HepG2 (cell line): Measurements from ENCODE around the gene HSD11B1. TPM values are rescaled to one million over a fixed set of nuclear protein-coding genes. Genes with fewer than 3 reads are reported as not detected.

Experiments used
- ATAC-seq: fragments of 200-7000 bp; cut with Tn5 transposase; 3 replicates; pipeline ENCODE4 v1.9.1; 2020; ENCODE audit warnings: mild to moderate bottlenecking, moderate library complexity
- BruUV-seq: library from RNA; stranded (reverse); fragments of 400-500 nt; replicated peaks from 2 replicates; lab custom pipeline; 2021; lab: Mats Ljungman, UMichigan
- CTCF ChIA-PET: fragments of 300-600 bp; formaldehyde crosslinking; extraction: SDS; loops from one replicate; lab custom pipeline; 2021; ENCODE audit warnings: low total read pairs, inconsistent platforms, low intra/inter-chr PET ratio; lab: Yijun Ruan, JAX
- POLR2A ChIA-PET: fragments of 350-600 bp; sonication (Branson Sonifier 250); formaldehyde crosslinking; loops from one replicate; lab custom pipeline; 2020; ENCODE audit warnings: antibody characterized with exemption, inconsistent platforms; lab: Yijun Ruan, JAX
- DNase-seq: peaks from one replicate; pipeline ENCODE4 v3.0.0-alpha.2; 2015; ENCODE audit warnings: low spot score
- FAIRE-seq: peaks from 3 replicates; lab custom pipeline; 2011; peaks lifted over from hg19 to GRCh38; lab: Jason Lieb, UNC
- H2AFZ ChIP-seq: one replicate; pipeline ENCODE4 v1.6.1; 2011; ENCODE audit warnings: low read length, inconsistent platforms
- H3K27ac ChIP-seq: fragments of 300-600 bp; 3 replicates; pipeline ENCODE4 v1.8.0; 2011; ENCODE audit warnings: mixed run types, mild to moderate bottlenecking, mixed read lengths, low read length, inconsistent platforms; ENCODE audit not compliant: insufficient read depth; ENCODE audit errors: extremely low read length
- H3K27me3 ChIP-seq, 2 experiments: fragments of 200-600 bp in 1 of 2; 2 replicates in 1 of 2; 3 replicates in 1 of 2; pipeline versions ENCODE4 v1.6.0 to v1.8.0; 2011; ENCODE audit warnings: low read length in 2 of 2, mild to moderate bottlenecking in 2 of 2, moderate library complexity in 2 of 2, inconsistent platforms in 1 of 2; ENCODE audit not compliant: insufficient read depth in 2 of 2, control insufficient read depth in 1 of 2
- H3K36me3 ChIP-seq, 2 experiments: fragments of 200-600 bp in 1 of 2; replicated peaks in 1 of 2; 2 replicates in 1 of 2; 3 replicates in 1 of 2; pipeline versions ENCODE4 v1.5.1 to v1.8.0; 2011; ENCODE audit warnings: low read length in 2 of 2, inconsistent platforms in 1 of 2; ENCODE audit not compliant: insufficient read depth in 2 of 2, control insufficient read depth in 1 of 2
- H3K4me1 ChIP-seq: 2 replicates; pipeline ENCODE4 v1.5.1; 2012; ENCODE audit warnings: low read length, inconsistent platforms; ENCODE audit not compliant: insufficient read depth
- H3K4me2 ChIP-seq: 2 replicates; pipeline ENCODE4 v1.6.0; 2011; ENCODE audit warnings: low read depth, low read length, inconsistent platforms
- H3K4me3 ChIP-seq, 3 experiments: fragments of 200-600 bp in 1 of 3; sonication (generic), shearing (Covaris generic) in 1 of 3; replicated peaks in 1 of 3; 2 replicates each; pipeline ENCODE4 v1.5.1; 2011 to 2016; ENCODE audit warnings: low read length in 3 of 3, inconsistent platforms in 2 of 3, low read depth in 2 of 3, mild to moderate bottlenecking in 2 of 3, control low read depth in 1 of 3, mixed read lengths in 1 of 3; ENCODE audit not compliant: insufficient read depth in 1 of 3
- H3K79me2 ChIP-seq: one replicate; pipeline ENCODE4 v1.6.1; 2011; ENCODE audit warnings: low read length, inconsistent platforms; ENCODE audit not compliant: insufficient read depth
- H3K9ac ChIP-seq: 2 replicates; pipeline ENCODE4 v1.6.0; 2011; ENCODE audit warnings: mild to moderate bottlenecking, low read depth, low read length, inconsistent platforms; ENCODE audit not compliant: insufficient read depth
- H3K9me3 ChIP-seq: 2 replicates; pipeline ENCODE4 v1.5.1; 2012; ENCODE audit warnings: mild to moderate bottlenecking, low read length
- H4K20me1 ChIP-seq: 2 replicates; pipeline ENCODE4 v1.6.0; 2011; ENCODE audit warnings: inconsistent platforms, mild to moderate bottlenecking, low read length, moderate library complexity; ENCODE audit not compliant: insufficient read depth
- ARNT2 ChIP-seq: sonication (generic); formaldehyde crosslinking; IDR thresholded peaks from 2 replicates; pipeline ENCODE4 v1.8.0; 2022; ENCODE audit warnings: mild to moderate bottlenecking, low read depth, missing genetic modification reagents, moderate library complexity
- CBX5 ChIP-seq: sonication (generic); formaldehyde crosslinking; IDR thresholded peaks from 2 replicates; pipeline ENCODE4 v1.4.0; 2020; ENCODE audit warnings: missing genetic modification reagents, borderline replicate concordance
- EP300 ChIP-seq, 3 experiments: sonication (generic) in 1 of 3; formaldehyde crosslinking in 1 of 3; IDR thresholded peaks; 2 replicates each; pipeline versions ENCODE4 v1.5.1 to v1.6.1; 2011 to 2020; ENCODE audit warnings: low read depth in 2 of 3, low read length in 2 of 3, borderline replicate concordance in 1 of 3, improper control_type of control experiment in 1 of 3, mild to moderate bottlenecking in 1 of 3, missing genetic modification reagents in 1 of 3, moderate library complexity in 1 of 3
- POLR2AphosphoS2 ChIP-seq: IDR thresholded peaks from 2 replicates; pipeline ENCODE4 v1.6.1; 2011; ENCODE audit warnings: low read depth, low read length, improper control_type of control experiment
- U2AF2 ChIP-seq: fragments of 200-400 bp; formaldehyde crosslinking; IDR thresholded peaks from 2 replicates; pipeline ENCODE4 v1.6.1; 2017; ENCODE audit warnings: low read depth, mild to moderate bottlenecking, low read length
- ZNF253 ChIP-seq: sonication (generic); formaldehyde crosslinking; IDR thresholded peaks from 2 replicates; pipeline ENCODE4 v1.8.0; 2022; ENCODE audit warnings: mild to moderate bottlenecking, missing genetic modification reagents, borderline replicate concordance
- WGBS: methylation state at CpG from one replicate; pipeline ENCODE4 v1.1.6; 2017; ENCODE audit warnings: low lambda C conversion rate; 5-methylcytosine and 5-hydroxymethylcytosine counted together
- in situ Hi-C: cut with HindIII; loops from 2 replicates; pipeline ENCODE4 v1.10.0; 2017; ENCODE audit warnings: low pct_unique_long_range_greater_than_20kb; ENCODE audit not compliant: extremely low pct_ligation_motif_present
- intact Hi-C: fragments of 100-400 bp; cut with micrococcal nuclease; formaldehyde crosslinking; loops from one replicate; pipeline ENCODE4 v1.10.0; 2022; ENCODE audit not compliant: unreplicated experiment
- polyA plus RNA-seq, 8 experiments: library from polyadenylated mRNA; depleted of rRNA in 3 of 8; stranded (reverse) in 7 of 8; unstranded in 1 of 8; fragments of >200 nt; fragmentation: Illumina TruSeq in 4 of 8; extraction: Trizol in 4 of 8; gene quantifications; 2 replicates each; pipeline versions ENCODE4 v1.2.1 to v1.2.3, GENCODE V29; 2011 to 2016; ENCODE audit warnings: low read depth in 4 of 8, missing spikeins in 1 of 8, mixed read lengths in 1 of 8; ENCODE audit not compliant: insufficient read depth in 1 of 8
- total RNA-seq, 5 experiments: library from RNA; depleted of rRNA; stranded (reverse); fragments of >200 nt; fragmentation: Illumina TruSeq; extraction: Trizol; gene quantifications; 2 replicates each; pipeline ENCODE4 v1.2.3, GENCODE V29; 2016; ENCODE audit warnings: low read depth in 1 of 5
- TF ChIP-seq, protein P1 (sequence below): sonication (generic); formaldehyde crosslinking; IDR thresholded peaks from 2 replicates; pipeline ENCODE4 v1.4.0; 2020; ENCODE audit warnings: mild to moderate bottlenecking, missing genetic modification reagents

HSD11B1 gene
- total and polyA plus RNA-seq, 2 of the 13 experiments (the other 11 are each of a cell fraction or from before 2014, with no cell fraction given): not detected

GRCh38 chr1:209659909-209660308 lies 44.7 kb upstream of the HSD11B1 start:
- Histone ChIP-seq H3K27ac (no peak overlapping the region), H3K4me3 (no peak overlapping the region), H2AFZ (no peak overlapping the region), H3K9me3 (no peaks in the 10 kb centered on the region), H3K36me3 (no peaks in the 10 kb centered on the region), H3K4me1 (peaks cover 27% of the 10 kb centered on the region), H4K20me1 (no peaks in the 10 kb centered on the region), H3K4me2 (no peak overlapping the region), H3K9ac (no peak overlapping the region), H3K79me2 (no peaks in the 10 kb centered on the region), H3K27me3 (peaks cover 2 to 3% of the 10 kb centered on the region in 2 experiments; a peak in 1 of 5 replicates)
- TF ChIP-seq ARNT2 (no peak), CBX5 (CRISPR knock-in tag) (no peak), POLR2AphosphoS2 (no peak), ZNF253 (no peak), U2AF2 (no peak), EP300 (IDR thresholded peaks at IDR 0.05; ENCODE audit: low read depth in 2 of 2, low read length in 2 of 2) (no peak), EP300 (CRISPR knock-in tag; IDR thresholded peaks at IDR 0.05; ENCODE audit: borderline replicate concordance) (no peak)
- TF ChIP-seq, protein P1, sequence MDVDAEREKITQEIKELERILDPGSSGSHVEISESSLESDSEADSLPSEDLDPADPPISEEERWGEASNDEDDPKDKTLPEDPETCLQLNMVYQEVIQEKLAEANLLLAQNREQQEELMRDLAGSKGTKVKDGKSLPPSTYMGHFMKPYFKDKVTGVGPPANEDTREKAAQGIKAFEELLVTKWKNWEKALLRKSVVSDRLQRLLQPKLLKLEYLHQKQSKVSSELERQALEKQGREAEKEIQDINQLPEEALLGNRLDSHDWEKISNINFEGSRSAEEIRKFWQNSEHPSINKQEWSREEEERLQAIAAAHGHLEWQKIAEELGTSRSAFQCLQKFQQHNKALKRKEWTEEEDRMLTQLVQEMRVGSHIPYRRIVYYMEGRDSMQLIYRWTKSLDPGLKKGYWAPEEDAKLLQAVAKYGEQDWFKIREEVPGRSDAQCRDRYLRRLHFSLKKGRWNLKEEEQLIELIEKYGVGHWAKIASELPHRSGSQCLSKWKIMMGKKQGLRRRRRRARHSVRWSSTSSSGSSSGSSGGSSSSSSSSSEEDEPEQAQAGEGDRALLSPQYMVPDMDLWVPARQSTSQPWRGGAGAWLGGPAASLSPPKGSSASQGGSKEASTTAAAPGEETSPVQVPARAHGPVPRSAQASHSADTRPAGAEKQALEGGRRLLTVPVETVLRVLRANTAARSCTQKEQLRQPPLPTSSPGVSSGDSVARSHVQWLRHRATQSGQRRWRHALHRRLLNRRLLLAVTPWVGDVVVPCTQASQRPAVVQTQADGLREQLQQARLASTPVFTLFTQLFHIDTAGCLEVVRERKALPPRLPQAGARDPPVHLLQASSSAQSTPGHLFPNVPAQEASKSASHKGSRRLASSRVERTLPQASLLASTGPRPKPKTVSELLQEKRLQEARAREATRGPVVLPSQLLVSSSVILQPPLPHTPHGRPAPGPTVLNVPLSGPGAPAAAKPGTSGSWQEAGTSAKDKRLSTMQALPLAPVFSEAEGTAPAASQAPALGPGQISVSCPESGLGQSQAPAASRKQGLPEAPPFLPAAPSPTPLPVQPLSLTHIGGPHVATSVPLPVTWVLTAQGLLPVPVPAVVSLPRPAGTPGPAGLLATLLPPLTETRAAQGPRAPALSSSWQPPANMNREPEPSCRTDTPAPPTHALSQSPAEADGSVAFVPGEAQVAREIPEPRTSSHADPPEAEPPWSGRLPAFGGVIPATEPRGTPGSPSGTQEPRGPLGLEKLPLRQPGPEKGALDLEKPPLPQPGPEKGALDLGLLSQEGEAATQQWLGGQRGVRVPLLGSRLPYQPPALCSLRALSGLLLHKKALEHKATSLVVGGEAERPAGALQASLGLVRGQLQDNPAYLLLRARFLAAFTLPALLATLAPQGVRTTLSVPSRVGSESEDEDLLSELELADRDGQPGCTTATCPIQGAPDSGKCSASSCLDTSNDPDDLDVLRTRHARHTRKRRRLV (CRISPR knock-in tag): no peak
- intact Hi-C loops: no loop called here
- no peak for DNase-seq
- ChIA-PET POLR2A (no interaction called here), CTCF (no interaction called here)
- no peak for FAIRE-seq
- in situ Hi-C loops: no loop called here
- ATAC-seq: no peak
- BruUV-seq: no TSS peak
- 30% methylated on average over 5 of the region's 5 CpGs for WGBS
